Karpas-422 (cell line): ENCODE results near the gene DNLZ. TPM values are rescaled to one million over a fixed set of nuclear protein-coding genes. Genes with fewer than 3 reads are reported as not detected.

Experiments
- DNase-seq: peaks from one replicate; pipeline ENCODE4 v3.0.0-alpha.2; 2015
- H2AFZ ChIP-seq: fragments of 200-600 bp; sonication (generic); 2 replicates; pipeline ENCODE4 v1.6.1; 2014; ENCODE audit warnings: antibody characterized with exemption, low read length, mixed read lengths
- H3K27ac ChIP-seq: fragments of 200-600 bp; sonication (generic); 2 replicates; pipeline ENCODE4 v1.5.1; 2014; ENCODE audit warnings: mild to moderate bottlenecking, low read length, moderate library complexity
- H3K27me3 ChIP-seq: fragments of 200-600 bp; sonication (generic); 2 replicates; pipeline ENCODE4 v1.6.1; 2014; ENCODE audit warnings: low read length, mixed read lengths
- H3K36me3 ChIP-seq: fragments of 200-600 bp; sonication (generic); 2 replicates; pipeline ENCODE4 v1.6.1; 2014; ENCODE audit warnings: low read length, mixed read lengths; ENCODE audit not compliant: insufficient read depth
- H3K4me1 ChIP-seq: fragments of 200-600 bp; sonication (generic); 2 replicates; pipeline ENCODE4 v1.6.1; 2014; ENCODE audit warnings: mild to moderate bottlenecking, low read length, mixed read lengths
- H3K4me2 ChIP-seq: fragments of 200-600 bp; sonication (generic); 2 replicates; pipeline ENCODE4 v1.6.1; 2014; ENCODE audit warnings: low read length, low read depth, mild to moderate bottlenecking; ENCODE audit not compliant: poor library complexity, severe bottlenecking
- H3K4me3 ChIP-seq: fragments of 200-600 bp; sonication (generic); 2 replicates; pipeline ENCODE4 v1.5.1; 2014; ENCODE audit warnings: mild to moderate bottlenecking, antibody characterized with exemption, low read length, mixed read lengths
- H3K79me2 ChIP-seq: fragments of 200-600 bp; sonication (generic); 2 replicates; pipeline ENCODE4 v1.6.1; 2014; ENCODE audit warnings: mild to moderate bottlenecking, low read length, mixed read lengths
- H3K9ac ChIP-seq: fragments of 200-600 bp; sonication (generic); 2 replicates; pipeline ENCODE4 v1.6.0; 2014; ENCODE audit warnings: low read length
- H3K9me2 ChIP-seq: fragments of 200-600 bp; sonication (generic), shearing (Covaris generic); replicated peaks from 2 replicates; pipeline ENCODE4 v1.6.0; 2014; ENCODE audit warnings: mild to moderate bottlenecking, low read length, moderate library complexity; ENCODE audit not compliant: insufficient read depth
- H3K9me3 ChIP-seq: fragments of 300-700, 200-600 bp; sonication (generic); 2 replicates; pipeline ENCODE4 v1.6.1; 2014; ENCODE audit warnings: low read length, mixed read lengths
- H4K20me1 ChIP-seq: fragments of 200-600 bp; sonication (generic); 2 replicates; pipeline ENCODE4 v1.6.1; 2014; ENCODE audit warnings: mild to moderate bottlenecking, antibody characterized with exemption, low read length, low read depth; ENCODE audit not compliant: insufficient read depth
- total RNA-seq: library from RNA; depleted of rRNA; stranded (reverse); fragments of >200 nt; shearing (Covaris generic); gene quantifications from 2 replicates; pipeline ENCODE4 v1.2.3, GENCODE V29; 2014; ENCODE audit warnings: low replicate concordance

Gene DNLZ
- total RNA-seq, 1 experiment from 2014 or later: 40.1 TPM

DNA sequence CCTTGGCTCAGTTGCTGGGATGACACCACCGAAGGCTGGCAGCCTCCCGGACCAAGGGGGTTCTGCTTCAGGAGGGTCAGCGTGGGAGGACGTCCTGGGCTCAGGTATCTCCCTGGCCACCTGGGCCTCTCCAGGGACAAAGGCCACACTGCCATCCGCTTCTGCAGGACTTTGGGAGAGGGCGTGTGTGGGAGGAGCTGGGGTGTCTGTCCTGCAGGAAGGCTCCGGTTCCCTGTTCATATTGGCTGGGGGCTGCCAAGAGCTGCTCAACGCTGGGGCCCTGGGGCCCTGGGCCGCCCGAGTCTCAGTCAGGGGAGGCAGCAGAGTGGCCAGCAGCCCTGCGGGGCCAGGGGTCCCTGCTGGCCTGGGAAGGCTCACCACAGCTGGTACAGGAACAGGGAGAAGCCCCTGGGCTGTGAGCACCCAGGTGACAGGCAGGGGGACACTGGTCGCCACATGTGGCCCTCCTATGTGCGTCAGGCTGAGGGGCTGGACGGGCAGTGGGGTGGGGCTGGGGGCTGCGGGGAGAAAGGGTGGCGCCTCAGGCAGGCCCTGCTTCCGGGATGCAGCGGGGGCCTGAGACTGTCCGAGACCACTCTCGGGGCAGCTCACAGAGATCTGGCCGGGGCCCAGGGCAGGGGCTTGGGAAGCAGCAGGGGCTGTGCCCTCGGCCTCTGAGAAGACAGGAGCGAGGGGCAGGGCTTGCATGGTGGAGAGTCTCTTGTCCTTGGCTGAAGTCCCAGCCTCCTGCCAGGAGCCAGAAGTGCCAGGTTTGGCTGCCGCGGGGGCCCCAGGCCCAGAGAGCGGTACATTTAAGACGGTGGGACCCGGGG is 14.8 kb upstream of the DNLZ start:
- no peak overlapping the region for H3K4me3 ChIP-seq
- no peak overlapping the region for H2AFZ ChIP-seq
- H3K36me3 ChIP-seq: no peaks in the 10 kb centered on the region
- no peaks in the 10 kb centered on the region for H3K9me2 ChIP-seq
- H3K4me1 ChIP-seq: no peaks in the 10 kb centered on the region
- DNase-seq: no peak
- H3K9ac ChIP-seq: no peak overlapping the region
- no peaks in the 10 kb centered on the region for H3K27me3 ChIP-seq
- H3K9me3 ChIP-seq: no peaks in the 10 kb centered on the region
- H3K79me2 ChIP-seq: no peaks in the 10 kb centered on the region
- H4K20me1 ChIP-seq: no peaks in the 10 kb centered on the region
- H3K4me2 ChIP-seq: no peak overlapping the region
- no peak overlapping the region for H3K27ac ChIP-seq

DNA sequence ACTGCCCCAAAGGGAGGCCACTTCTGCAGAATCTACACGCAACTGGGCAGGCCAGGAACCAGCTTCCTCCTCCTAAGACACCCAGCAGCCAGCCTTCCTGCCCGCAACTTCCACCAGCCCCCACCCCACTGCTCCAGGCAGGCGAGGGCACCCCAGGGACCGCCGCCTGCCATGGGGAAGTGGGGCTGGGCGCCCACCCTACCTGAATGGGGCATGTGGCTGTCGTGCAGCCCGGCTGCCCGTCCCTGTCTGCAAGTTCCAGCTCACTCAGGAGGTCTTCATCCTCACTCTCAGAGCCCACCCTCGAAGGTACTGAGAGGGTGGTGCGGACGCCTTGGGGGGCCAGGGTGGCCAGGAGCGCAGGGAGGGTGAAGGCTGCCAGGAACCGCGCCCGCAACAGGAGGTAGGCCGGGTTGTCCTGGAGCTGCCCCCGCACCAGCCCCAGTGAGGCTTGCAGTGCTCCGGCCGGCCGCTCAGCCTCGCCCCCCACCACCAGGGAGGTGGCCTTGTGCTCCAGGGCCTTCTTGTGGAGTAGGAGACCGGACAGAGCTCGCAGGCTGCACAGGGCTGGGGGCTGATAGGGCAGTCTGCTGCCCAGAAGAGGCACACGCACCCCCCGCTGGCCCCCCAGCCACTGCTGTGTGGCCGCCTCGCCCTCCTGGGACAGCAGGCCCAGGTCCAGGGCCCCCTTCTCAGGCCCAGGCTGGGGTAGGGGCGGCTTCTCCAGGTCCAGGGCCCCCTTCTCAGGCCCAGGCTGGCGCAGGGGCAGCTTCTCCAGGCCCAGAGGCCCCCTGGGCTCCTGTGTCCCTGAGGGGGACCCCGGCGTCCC is 14.0 kb upstream of the DNLZ start:
- H3K27ac ChIP-seq: no peak overlapping the region

DNA sequence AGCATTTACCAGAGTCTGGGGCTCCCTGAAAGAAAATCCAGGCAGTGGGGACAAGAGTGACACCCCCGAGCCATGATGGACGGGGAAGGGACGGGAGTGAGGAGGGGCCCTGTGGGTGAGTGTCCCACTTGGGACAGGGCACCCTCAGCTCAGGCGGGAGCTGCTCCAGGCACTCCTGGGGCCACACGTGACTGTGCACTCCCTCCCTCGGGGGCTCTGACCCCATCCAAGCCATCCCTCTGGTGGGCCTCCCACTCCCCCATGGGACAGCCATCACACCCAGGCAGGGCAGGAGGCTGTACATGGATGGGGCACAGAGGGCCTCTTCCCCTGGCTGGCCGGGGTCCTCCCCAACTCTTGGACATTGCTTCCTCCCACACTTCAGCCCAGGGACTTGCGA is 12.9 kb upstream of the DNLZ start:
- H2AFZ ChIP-seq: no peak overlapping the region
- no peaks in the 10 kb centered on the region for H3K9me3 ChIP-seq
- H4K20me1 ChIP-seq: no peaks in the 10 kb centered on the region
- H3K4me1 ChIP-seq: peaks cover 10% of the 10 kb centered on the region
- H3K79me2 ChIP-seq: no peaks in the 10 kb centered on the region
- DNase-seq: no peak
- no peak overlapping the region for H3K9ac ChIP-seq
- H3K27ac ChIP-seq: no peak overlapping the region
- H3K36me3 ChIP-seq: no peaks in the 10 kb centered on the region
- no peaks in the 10 kb centered on the region for H3K27me3 ChIP-seq
- H3K4me3 ChIP-seq: no peak overlapping the region
- no peak overlapping the region for H3K4me2 ChIP-seq
- H3K9me2 ChIP-seq: no peaks in the 10 kb centered on the region

More for the DNA sequence above, 14.0 kb upstream of the DNLZ start:
- no peak for DNase-seq
- Histone ChIP-seq H3K9ac (no peak overlapping the region), H3K36me3 (no peaks in the 10 kb centered on the region), H2AFZ (no peak overlapping the region), H3K4me3 (no peak overlapping the region), H3K4me2 (no peak overlapping the region), H3K9me2 (no peaks in the 10 kb centered on the region), H3K27me3 (no peaks in the 10 kb centered on the region), H3K79me2 (no peaks in the 10 kb centered on the region), H4K20me1 (no peaks in the 10 kb centered on the region), H3K4me1 (peaks cover 6% of the 10 kb centered on the region), H3K9me3 (no peaks in the 10 kb centered on the region)

DNA sequence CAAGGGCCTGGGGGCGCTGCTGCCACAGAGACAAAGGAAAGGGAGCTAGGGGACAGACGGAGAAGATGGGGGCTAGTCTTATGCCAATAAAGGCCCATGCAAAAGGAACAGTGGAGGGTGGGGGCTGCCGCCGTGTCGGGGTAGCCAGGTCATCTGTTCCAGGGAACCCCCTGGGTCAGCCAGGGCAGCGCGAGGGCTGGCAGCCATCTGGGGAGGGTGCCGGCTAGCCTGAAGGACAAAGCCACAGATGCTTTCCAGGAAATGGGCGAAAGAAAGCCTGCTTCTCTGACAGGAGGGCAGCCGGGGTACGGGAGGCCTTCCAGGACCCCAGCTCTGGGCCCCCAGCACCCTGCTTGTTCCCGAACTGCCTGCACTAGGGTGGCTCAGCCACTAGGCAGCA is 11.6 kb upstream of the DNLZ start:
- DNase-seq: no peak
- H3K79me2 ChIP-seq: no peaks in the 10 kb centered on the region
- H3K27ac ChIP-seq: no peak overlapping the region
- no peaks in the 10 kb centered on the region for H3K9me3 ChIP-seq
- no peaks in the 10 kb centered on the region for H3K9me2 ChIP-seq
- no peak overlapping the region for H3K4me3 ChIP-seq
- H3K4me1 ChIP-seq: peaks cover 10% of the 10 kb centered on the region
- no peaks in the 10 kb centered on the region for H3K27me3 ChIP-seq
- H3K4me2 ChIP-seq: no peak overlapping the region
- no peaks in the 10 kb centered on the region for H4K20me1 ChIP-seq
- H2AFZ ChIP-seq: no peak overlapping the region
- H3K9ac ChIP-seq: no peak overlapping the region
- no peaks in the 10 kb centered on the region for H3K36me3 ChIP-seq

DNA sequence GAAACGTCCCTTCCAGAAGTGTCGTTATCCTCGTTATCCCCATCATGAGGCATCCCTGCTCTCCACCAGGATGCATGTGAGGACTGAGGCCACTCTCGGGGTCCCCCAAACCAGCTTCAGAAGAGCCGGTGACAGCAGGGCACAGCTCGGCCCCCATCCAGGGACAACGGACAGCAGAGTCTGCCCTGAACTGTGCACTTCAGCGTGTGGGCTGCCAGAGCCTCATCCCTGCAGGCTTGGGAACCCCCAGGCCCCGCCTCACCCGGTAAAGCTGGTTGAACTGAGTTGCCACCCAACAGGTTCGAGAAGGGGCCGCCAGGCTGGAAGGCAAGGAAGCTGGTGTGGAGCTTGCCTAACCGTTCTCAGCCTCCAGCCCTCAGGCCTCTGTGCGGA is 10.6 kb upstream of the DNLZ start:
- Histone ChIP-seq H3K4me3 (no peak overlapping the region), H3K27me3 (no peaks in the 10 kb centered on the region), H3K36me3 (no peaks in the 10 kb centered on the region), H3K4me1 (peaks cover 10% of the 10 kb centered on the region), H2AFZ (no peak overlapping the region), H3K79me2 (no peaks in the 10 kb centered on the region), H3K4me2 (no peak overlapping the region), H3K9me2 (no peaks in the 10 kb centered on the region), H3K9ac (no peak overlapping the region), H3K27ac (no peak overlapping the region), H3K9me3 (no peaks in the 10 kb centered on the region), H4K20me1 (no peaks in the 10 kb centered on the region)
- DNase-seq: no peak

DNA sequence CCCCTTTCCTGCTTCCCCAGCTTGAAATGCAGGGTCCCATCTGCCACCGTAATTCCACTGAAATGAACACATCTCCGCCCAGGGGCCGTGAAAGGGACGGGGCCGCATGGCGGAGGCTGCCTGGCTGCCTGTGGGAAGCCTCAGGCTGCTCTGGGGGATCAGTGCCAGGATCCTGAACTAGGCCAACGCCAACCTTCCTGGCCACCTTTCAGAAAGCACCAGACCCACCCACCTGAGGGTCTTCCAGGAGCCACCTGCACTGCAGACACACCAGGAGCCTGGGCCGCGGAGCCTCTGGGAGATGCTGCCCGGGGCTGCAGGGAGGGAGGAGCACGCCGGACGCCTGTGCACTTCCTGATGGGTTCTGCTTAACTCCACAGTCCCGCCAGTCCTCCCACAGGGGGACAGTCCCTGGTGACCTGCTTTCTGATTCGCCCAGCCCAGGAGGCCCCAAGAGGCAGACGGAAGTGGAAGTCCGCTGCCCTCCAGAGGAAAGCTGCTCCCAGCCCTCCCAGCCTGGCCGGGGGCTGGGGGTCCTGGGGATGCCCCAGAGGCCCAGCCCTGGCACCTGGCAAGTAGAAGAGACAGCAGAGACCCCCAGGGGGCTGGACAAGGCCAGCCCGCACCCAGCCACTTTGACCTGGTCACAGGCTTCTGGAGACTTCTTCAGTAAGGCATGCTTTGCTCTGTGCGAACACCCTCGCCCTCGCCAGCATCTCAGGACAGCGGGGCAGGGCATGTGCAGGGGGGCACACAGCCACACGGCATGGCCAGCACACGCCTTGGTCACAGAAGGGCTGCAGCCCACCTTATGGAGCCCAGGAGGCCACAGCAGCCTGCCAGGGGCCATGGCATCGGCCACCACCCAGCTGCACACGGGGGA is 10.0 kb upstream of the DNLZ start, which contains the start of gene CARD9:
Gene CARD9 (minus strand): TSS at position 370 of the 883 bp plus-strand sequence. CDS start 1,591 bp downstream, outside the sequence.
- Histone ChIP-seq H3K4me2 (no peak within 1 kb of the TSS), H3K27me3 (no peaks in the 10 kb centered on the region), H3K9me3 (no peaks in the 10 kb centered on the region), H3K4me1 (peaks cover 10% of the 10 kb centered on the region), H3K9ac (no peak within 1 kb of the TSS; the same call in 1 of the 2 replicates), H2AFZ (no peak within 1 kb of the TSS), H3K79me2 (no peaks in the 10 kb centered on the region), H3K36me3 (no peaks in the 10 kb centered on the region), H3K4me3 (no peak within 1 kb of the TSS), H3K27ac (peak within 1 kb of the TSS; percentile 57; the same call in 1 of the 2 replicates), H3K9me2 (no peaks in the 10 kb centered on the region), H4K20me1 (no peaks in the 10 kb centered on the region)
- no peak for DNase-seq

DNA sequence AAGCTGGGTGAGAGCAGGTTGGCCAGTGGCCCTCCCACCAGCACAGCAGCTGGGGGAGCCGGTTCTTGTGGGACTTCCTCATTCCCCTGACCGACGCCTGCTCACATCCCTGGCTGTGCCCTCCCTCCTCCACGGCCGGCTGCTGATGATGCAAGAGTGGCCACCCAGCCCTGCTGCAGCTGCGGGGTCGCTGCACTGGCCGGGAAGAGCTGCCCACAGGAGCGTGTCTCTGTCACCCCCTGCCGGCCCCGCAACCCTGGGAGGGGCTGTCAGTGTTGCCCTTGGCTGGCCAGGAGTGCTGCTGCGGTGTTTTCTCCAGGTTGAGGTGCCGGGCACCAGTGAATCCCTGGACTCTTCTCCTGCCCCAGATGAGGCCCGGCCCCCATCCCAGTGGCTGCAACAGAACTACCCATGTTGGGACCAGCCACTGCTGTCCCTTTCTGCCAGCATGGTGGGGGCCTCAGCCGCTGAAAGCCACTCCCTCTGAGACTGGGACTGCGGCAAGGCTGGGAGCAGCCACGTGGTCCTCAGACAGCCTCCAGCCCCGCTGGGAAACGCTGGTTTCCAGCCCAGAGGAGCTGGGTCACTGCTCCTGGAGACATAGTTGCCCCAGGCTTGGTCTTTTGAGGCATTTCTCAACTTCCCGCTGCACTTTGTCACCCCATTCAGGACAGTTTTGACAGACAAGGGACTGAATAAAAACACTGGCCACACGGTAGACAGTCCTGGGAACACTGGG is 9.2 kb upstream of the DNLZ start:
- no peak overlapping the region for H3K4me2 ChIP-seq
- DNase-seq: peak; percentile 71
- peak overlapping the region; percentile 57; the same call in 1 of the 2 replicates for H3K27ac ChIP-seq
- no peaks in the 10 kb centered on the region for H3K79me2 ChIP-seq
- no peaks in the 10 kb centered on the region for H4K20me1 ChIP-seq
- no peak overlapping the region; the same call in 1 of the 2 replicates for H3K9ac ChIP-seq
- no peaks in the 10 kb centered on the region for H3K27me3 ChIP-seq
- no peaks in the 10 kb centered on the region for H3K9me2 ChIP-seq
- H3K4me3 ChIP-seq: no peak overlapping the region
- H2AFZ ChIP-seq: no peak overlapping the region
- H3K4me1 ChIP-seq: peaks cover 10% of the 10 kb centered on the region
- H3K36me3 ChIP-seq: no peaks in the 10 kb centered on the region
- H3K9me3 ChIP-seq: no peaks in the 10 kb centered on the region
